Measurements from ENCODE around the gene CUL2. TPM values are rescaled to one million over a fixed set of nuclear protein-coding genes. Genes with fewer than 3 reads are reported as not detected.

The CUL2 gene
- total RNA-seq, 1 experiment from 2014 or later, result 36.1 TPM

- no peak overlapping the region for H3K9ac ChIP-seq (ENCODE audit: low read length)
- intact Hi-C loops (cut with micrococcal nuclease), result no loop called here
- RAD21 ChIA-PET (ENCODE audit: low non-redundant PET in 1 of 2, low total read pairs in 2 of 2, uncharacterized antibody in 2 of 2, unreplicated experiment in 2 of 2), result no interaction called here
- H3K4me2 ChIP-seq (ENCODE audit: low read length), result no peak overlapping the region
- TF ChIP-seq SIN3A (IDR thresholded peaks at IDR 0.05; ENCODE audit: low read depth) (no peak), RAD21 (IDR thresholded peaks at IDR 0.05; ENCODE audit: low read depth) (no peak), SRF (IDR thresholded peaks at IDR 0.05; ENCODE audit: low read depth) (no peak), EGR1 (IDR thresholded peaks at IDR 0.05; ENCODE audit: low read depth) (no peak), POLR2A (IDR thresholded peaks at IDR 0.05; ENCODE audit: borderline replicate concordance, extremely low read depth, insufficient read depth, insufficient read length) (no peak), CBX3 (IDR thresholded peaks at IDR 0.05; ENCODE audit: low read depth) (no peak), SP1 (IDR thresholded peaks at IDR 0.05; ENCODE audit: low read depth) (no peak), EZH2phosphoT487 (IDR thresholded peaks at IDR 0.05; ENCODE audit: borderline replicate concordance) (no peak), EZH2 (IDR thresholded peaks at IDR 0.05) (no peak), POLR2AphosphoS5 (IDR thresholded peaks at IDR 0.05; ENCODE audit: low read depth, low read length) (no peak), FOSL1 (IDR thresholded peaks at IDR 0.05; ENCODE audit: low read depth) (no peak), ZNF274 (IDR thresholded peaks at IDR 0.05; ENCODE audit: low read depth, low read length) (no peak), JUND (IDR thresholded peaks at IDR 0.05) (no peak), YY1 (IDR thresholded peaks at IDR 0.05; ENCODE audit: extremely low read depth, insufficient replicate concordance, low read depth, low read length) (no peak), MAX (IDR thresholded peaks at IDR 0.05) (no peak), ZFX (IDR thresholded peaks at IDR 0.05) (no peak), ZBTB33 (IDR thresholded peaks at IDR 0.05; ENCODE audit: extremely low read depth, insufficient replicate concordance, low read length) (no peak), TCF7L2 (IDR thresholded peaks at IDR 0.05; ENCODE audit: borderline replicate concordance, extremely low read depth, insufficient read depth, insufficient read length) (no peak)
- H3K36me3 ChIP-seq (ENCODE audit: control insufficient read depth in 1 of 2, insufficient read depth in 2 of 2, low read length in 2 of 2), result no peaks in the 10 kb centered on the region
- POLR2A ChIA-PET, result no interaction called here
- H3K27ac ChIP-seq (ENCODE audit: low read depth, low read length), result no peak overlapping the region
- ATAC-seq (no peak), DNase-seq (ENCODE audit: low read depth, low spot score) (no peak)
- H3K9me2 ChIP-seq (ENCODE audit: insufficient read depth), result no peaks in the 10 kb centered on the region
- H3K4me1 ChIP-seq (ENCODE audit: control insufficient read depth in 1 of 2, insufficient read depth in 2 of 2, low read length in 2 of 2), result peaks cover 2 to 10% of the 10 kb centered on the region in 2 experiments; a peak in 1 of 4 replicates
- no peaks in the 10 kb centered on the region for H4K20me1 ChIP-seq (ENCODE audit: insufficient read depth)
- no peaks in the 10 kb centered on the region for H3K9me3 ChIP-seq (ENCODE audit: control insufficient read depth in 1 of 2, insufficient read depth in 1 of 2, low read depth in 1 of 2, low read length in 2 of 2)
- H3K27me3 ChIP-seq (ENCODE audit: insufficient read depth, low read length), result no peaks in the 10 kb centered on the region
- no peak overlapping the region for H2AFZ ChIP-seq (ENCODE audit: low read depth, low read length, poor library complexity, severe bottlenecking)
- H3K79me2 ChIP-seq (ENCODE audit: insufficient read depth, low read length), result peaks cover 72% of the 10 kb centered on the region
- BruUV-seq (replicated peaks), result no TSS peak
- CTCF ChIA-PET, result no interaction called here
- H3K4me3 ChIP-seq (replicated peaks in 1 of 2; ENCODE audit: low read depth in 1 of 2, low read length in 2 of 2), result no peak overlapping the region
Measured at GRCh38 chr10:35079265-35079664, 10.9 kb downstream of the CUL2 start.

Measured in HCT116 (cell line).